C4-2B (cell line): ENCODE data around the gene NLRP7.
"Not testable (repeated sequence)": the region's sequence is repeated elsewhere in the genome, so short reads cannot be mapped to it uniquely, and the experiment has no call there.

ENCODE experiments used
- H3K27ac ChIP-seq: fragments of 450-650 bp; 2 replicates; pipeline ENCODE4 v1.5.1; 2017
- ZFX ChIP-seq: fragments of 450-650 bp; IDR thresholded peaks from 2 replicates; pipeline ENCODE4 v1.6.1; 2017
- TF ChIP-seq, protein P1 (sequence below): fragments of 450-650 bp; conservative IDR thresholded peaks from 2 replicates; pipeline ENCODE4 v1.5.1; 2017; ENCODE audit warnings: mild to moderate bottlenecking

NLRP7 gene

DNA sequence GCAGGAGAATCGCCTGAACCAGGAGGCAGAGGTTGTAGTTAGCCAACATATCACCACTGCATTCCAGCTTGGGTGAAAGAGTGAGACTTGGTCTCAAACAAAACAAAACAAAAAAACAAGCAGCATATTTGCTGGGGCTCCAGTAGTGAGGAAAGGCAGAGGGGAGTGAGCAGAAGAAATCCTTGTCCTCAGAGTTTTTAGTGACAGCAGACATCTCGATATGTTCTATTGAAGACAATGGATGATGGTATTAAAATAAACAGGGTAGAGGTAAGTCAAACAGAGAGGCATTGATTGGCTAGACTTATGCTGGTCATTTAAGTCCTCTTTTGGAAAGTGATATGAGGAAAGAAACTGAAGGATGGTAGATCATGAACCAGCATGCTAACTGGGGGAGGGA is 19.0 kb downstream of the NLRP7 start:
- TF ChIP-seq ZFX = no peak
- TF ChIP-seq, protein P1, sequence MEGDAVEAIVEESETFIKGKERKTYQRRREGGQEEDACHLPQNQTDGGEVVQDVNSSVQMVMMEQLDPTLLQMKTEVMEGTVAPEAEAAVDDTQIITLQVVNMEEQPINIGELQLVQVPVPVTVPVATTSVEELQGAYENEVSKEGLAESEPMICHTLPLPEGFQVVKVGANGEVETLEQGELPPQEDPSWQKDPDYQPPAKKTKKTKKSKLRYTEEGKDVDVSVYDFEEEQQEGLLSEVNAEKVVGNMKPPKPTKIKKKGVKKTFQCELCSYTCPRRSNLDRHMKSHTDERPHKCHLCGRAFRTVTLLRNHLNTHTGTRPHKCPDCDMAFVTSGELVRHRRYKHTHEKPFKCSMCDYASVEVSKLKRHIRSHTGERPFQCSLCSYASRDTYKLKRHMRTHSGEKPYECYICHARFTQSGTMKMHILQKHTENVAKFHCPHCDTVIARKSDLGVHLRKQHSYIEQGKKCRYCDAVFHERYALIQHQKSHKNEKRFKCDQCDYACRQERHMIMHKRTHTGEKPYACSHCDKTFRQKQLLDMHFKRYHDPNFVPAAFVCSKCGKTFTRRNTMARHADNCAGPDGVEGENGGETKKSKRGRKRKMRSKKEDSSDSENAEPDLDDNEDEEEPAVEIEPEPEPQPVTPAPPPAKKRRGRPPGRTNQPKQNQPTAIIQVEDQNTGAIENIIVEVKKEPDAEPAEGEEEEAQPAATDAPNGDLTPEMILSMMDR = no peak
- H3K27ac ChIP-seq = no peak overlapping the region

- no peak overlapping the region for H3K27ac ChIP-seq
- TF ChIP-seq, protein P1 = no peak
- TF ChIP-seq ZFX = no peak
Measured at GRCh38 chr19:54923276-54923675, 24.1 kb downstream of the NLRP7 start.

DNA sequence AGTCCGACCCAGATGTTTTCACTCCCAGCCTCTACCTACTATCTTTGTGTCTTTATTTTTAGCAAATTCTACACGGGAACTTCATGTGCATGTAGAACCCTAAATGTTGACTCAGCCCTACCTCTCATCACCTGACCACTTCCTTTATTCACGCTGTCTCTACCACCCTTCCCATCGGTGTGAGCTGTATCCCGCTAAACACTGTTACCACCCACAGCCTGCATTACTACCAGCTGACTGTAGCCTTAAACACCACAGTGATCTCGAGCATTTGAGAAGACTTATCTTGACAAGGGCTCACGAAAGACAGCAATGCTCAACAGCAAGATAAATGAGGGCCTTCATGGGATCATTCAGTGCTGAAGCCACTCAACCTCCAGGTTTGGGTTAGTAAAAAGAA is 26.2 kb downstream of the NLRP7 start:
- no peak overlapping the region for H3K27ac ChIP-seq
- TF ChIP-seq ZFX = no peak
- TF ChIP-seq, protein P1 = no peak

DNA sequence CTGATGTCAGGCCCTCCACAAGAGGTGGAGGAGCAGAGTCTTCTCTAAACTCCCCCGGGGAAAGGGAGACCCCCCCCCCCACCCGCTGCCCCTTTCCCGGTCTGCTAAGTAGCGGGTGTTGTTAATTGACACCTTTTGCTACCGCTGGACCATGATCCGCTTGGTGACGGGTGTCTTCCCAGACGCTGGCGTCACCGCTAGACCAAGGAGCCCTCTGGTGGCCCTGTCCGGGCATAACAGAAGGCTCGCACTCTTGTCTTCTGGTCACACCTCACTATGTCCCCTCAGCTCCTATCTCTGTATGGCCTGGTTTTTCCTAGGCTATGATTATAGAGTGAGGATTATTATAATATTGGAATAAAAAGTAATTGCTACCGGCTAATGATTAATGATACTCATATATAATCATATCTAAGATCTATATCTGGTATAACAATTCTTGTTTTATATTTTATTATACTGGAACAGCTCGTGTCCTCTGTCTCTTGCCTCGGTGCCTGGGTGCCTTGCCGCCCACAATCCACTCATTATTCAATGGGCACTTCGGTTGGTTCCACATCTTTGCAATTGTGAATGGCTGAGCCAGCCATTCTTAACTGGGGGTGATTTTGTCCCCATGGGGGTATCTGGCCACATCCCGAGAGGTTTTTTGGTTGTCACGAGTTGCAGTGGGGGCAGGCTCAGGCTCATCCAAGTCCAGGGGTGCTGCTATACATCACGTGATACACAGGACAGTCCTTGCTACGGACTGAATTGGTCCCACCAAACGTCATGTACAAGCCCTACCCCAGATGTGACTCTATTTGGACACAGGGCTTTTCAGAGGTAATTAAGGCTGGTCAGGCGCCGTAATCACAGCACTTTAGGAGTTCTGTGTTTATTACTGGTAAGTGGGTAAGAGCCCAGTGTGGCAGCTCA is 27.4 kb downstream of the NLRP7 start:
- TF ChIP-seq, protein P1 = peak; percentile 71
- not testable (repeated sequence) for H3K27ac ChIP-seq

GRCh38 chr19:54918499-54918898 is 28.8 kb downstream of the NLRP7 start:
- TF ChIP-seq, protein P1 = no peak
- no peak for TF ChIP-seq ZFX

GRCh38 chr19:54916822-54917221 is 30.5 kb downstream of the NLRP7 start:
- no peak overlapping the region for H3K27ac ChIP-seq
- TF ChIP-seq ZFX = no peak
- TF ChIP-seq, protein P1 = no peak

More at GRCh38 chr19:54918499-54918898, 28.8 kb downstream of the NLRP7 start:
- no peak overlapping the region for H3K27ac ChIP-seq

- not testable (repeated sequence) for H3K27ac ChIP-seq
Measured at GRCh38 chr19:54907899-54908298, 39.4 kb downstream of the NLRP7 start.

- TF ChIP-seq ZFX = no peak
- TF ChIP-seq, protein P1 = no peak
- no peak overlapping the region for H3K27ac ChIP-seq
Measured at GRCh38 chr19:54906819-54907218, 40.5 kb downstream of the NLRP7 start.
